HUES64 (cell line): ENCODE results near the gene SP7.
A peak's percentile ranks its signal among the peaks of the same experiment; 100 is the strongest.

Experiments used
- H3K27ac ChIP-seq: 2 replicates; pipeline ENCODE4 v1.7.0; 2013; ENCODE audit warnings: low read depth, low read length, inconsistent platforms
- H3K27me3 ChIP-seq: 2 replicates; pipeline ENCODE4 v1.6.1; 2013; ENCODE audit warnings: mild to moderate bottlenecking, low read length; ENCODE audit not compliant: insufficient read depth
- H3K36me3 ChIP-seq: 2 replicates; pipeline ENCODE4 v1.6.1; 2013; ENCODE audit warnings: mild to moderate bottlenecking, low read length; ENCODE audit not compliant: insufficient read depth
- H3K4me1 ChIP-seq: 2 replicates; pipeline ENCODE4 v1.6.1; 2013; ENCODE audit warnings: mild to moderate bottlenecking, low read length, moderate library complexity; ENCODE audit not compliant: insufficient read depth
- H3K4me3 ChIP-seq: 2 replicates; pipeline ENCODE4 v1.5.1; 2013; ENCODE audit warnings: mild to moderate bottlenecking, low read length, moderate library complexity
- H3K9ac ChIP-seq: 2 replicates; pipeline ENCODE4 v1.6.1; 2013; ENCODE audit warnings: mild to moderate bottlenecking, low read depth, low read length
- H3K9me3 ChIP-seq: 2 replicates; pipeline ENCODE4 v1.6.1; 2013; ENCODE audit warnings: low read depth, low read length; ENCODE audit not compliant: insufficient read depth
- WGBS: fragments of 150-250, 120-280 bp; methylation state at CpG from one replicate; pipeline ENCODE4 v1.1.7; 2013; ENCODE audit warnings: missing lambda C conversion rate; 5-methylcytosine and 5-hydroxymethylcytosine counted together

SP7 gene

GRCh38 chr12:53345486-53346188, 9.5 kb upstream of the SP7 start:
- Histone ChIP-seq H3K27ac (no peak overlapping the region), H3K27me3 (peaks cover 23% of the 10 kb centered on the region), H3K36me3 (no peaks in the 10 kb centered on the region), H3K9me3 (no peaks in the 10 kb centered on the region), H3K9ac (no peak overlapping the region), H3K4me3 (peak overlapping the region; percentile 81), H3K4me1 (peaks cover 12% of the 10 kb centered on the region)
- WGBS, result 10% methylated on average over 6 of the region's 10 CpGs

- under 1% methylated on average over 50 of the region's 50 CpGs for WGBS
- no peaks in the 10 kb centered on the region for H3K9me3 ChIP-seq
- H3K9ac ChIP-seq, result peak overlapping the region; percentile 53
- H3K27me3 ChIP-seq, result peaks cover 25% of the 10 kb centered on the region
- no peaks in the 10 kb centered on the region for H3K36me3 ChIP-seq
- H3K4me3 ChIP-seq, result peak overlapping the region; percentile 81
- H3K4me1 ChIP-seq, result peaks cover 12% of the 10 kb centered on the region
- no peak overlapping the region for H3K27ac ChIP-seq
These were observed 8.8 kb upstream of the SP7 start for GRCh38 chr12:53344824-53345485.

GRCh38 chr12:53344487-53344823, 8.3 kb upstream of the SP7 start:
- Histone ChIP-seq H3K27ac (no peak overlapping the region), H3K9me3 (no peaks in the 10 kb centered on the region), H3K9ac (no peak overlapping the region), H3K27me3 (peaks cover 25% of the 10 kb centered on the region), H3K4me3 (peak overlapping the region; percentile 81), H3K36me3 (no peaks in the 10 kb centered on the region), H3K4me1 (peaks cover 12% of the 10 kb centered on the region)
- 2% methylated on average over 19 of the region's 19 CpGs for WGBS

GRCh38 chr12:53343969-53344368, 7.8 kb upstream of the SP7 start:
- H3K4me1 ChIP-seq, result peaks cover 12% of the 10 kb centered on the region
- no peak overlapping the region for H3K27ac ChIP-seq
- no peaks in the 10 kb centered on the region for H3K9me3 ChIP-seq
- no peak overlapping the region for H3K9ac ChIP-seq
- H3K27me3 ChIP-seq, result peaks cover 25% of the 10 kb centered on the region
- no peak overlapping the region for H3K4me3 ChIP-seq
- WGBS, result 89% methylated on average over 4 of the region's 4 CpGs
- no peaks in the 10 kb centered on the region for H3K36me3 ChIP-seq

GRCh38 chr12:53343449-53343848, 7.3 kb upstream of the SP7 start:
- peaks cover 25% of the 10 kb centered on the region for H3K27me3 ChIP-seq
- no peak overlapping the region for H3K4me3 ChIP-seq
- no peak overlapping the region for H3K9ac ChIP-seq
- no peak overlapping the region for H3K27ac ChIP-seq
- H3K36me3 ChIP-seq, result no peaks in the 10 kb centered on the region
- no peaks in the 10 kb centered on the region for H3K9me3 ChIP-seq
- H3K4me1 ChIP-seq, result peaks cover 14% of the 10 kb centered on the region
- whole genome bisulfite sequencing, result 61% methylated on average over 3 of the region's 3 CpGs

- no peaks in the 10 kb centered on the region for H3K36me3 ChIP-seq
- no peak overlapping the region for H3K27ac ChIP-seq
- H3K4me3 ChIP-seq, result no peak overlapping the region
- peaks cover 27% of the 10 kb centered on the region for H3K4me1 ChIP-seq
- WGBS, result 86% methylated on average over 9 of the region's 9 CpGs
- no peaks in the 10 kb centered on the region for H3K9me3 ChIP-seq
- H3K9ac ChIP-seq, result no peak overlapping the region
- peaks cover 23% of the 10 kb centered on the region for H3K27me3 ChIP-seq
These were observed 4.2 kb upstream of the SP7 start for GRCh38 chr12:53340398-53340797.

GRCh38 chr12:53338916-53339315, 2.8 kb upstream of the SP7 start:
- Histone ChIP-seq H3K36me3 (no peaks in the 10 kb centered on the region), H3K4me1 (peaks cover 21% of the 10 kb centered on the region), H3K27me3 (peaks cover 15% of the 10 kb centered on the region), H3K4me3 (no peak overlapping the region), H3K9ac (no peak overlapping the region), H3K9me3 (no peaks in the 10 kb centered on the region), H3K27ac (no peak overlapping the region)
- WGBS, result 61% methylated on average over 5 of the region's 6 CpGs

DNA sequence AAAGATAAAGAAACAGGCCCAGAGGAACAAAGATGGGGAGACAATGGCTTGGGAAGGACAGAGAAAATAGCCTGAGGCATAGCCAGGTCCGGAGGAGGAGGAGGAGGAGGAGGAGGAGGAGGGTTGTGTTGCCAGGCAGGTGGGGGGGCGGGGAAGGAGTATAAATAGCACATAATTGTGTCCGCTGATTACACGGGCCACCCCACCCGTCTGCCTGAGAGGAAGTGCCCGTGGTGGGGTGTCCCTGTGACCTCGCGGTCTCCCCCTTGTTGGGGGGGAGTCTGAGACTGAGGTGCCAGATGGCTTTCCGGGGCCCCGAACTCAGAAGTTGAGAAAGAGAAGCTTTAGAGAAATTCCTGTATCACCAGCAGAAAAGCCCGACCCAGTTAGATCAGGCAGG, 1.9 kb upstream of the SP7 start:
- peaks cover 7% of the 10 kb centered on the region for H3K27me3 ChIP-seq

GRCh38 chr12:53334822-53335221, 1.3 kb downstream of the SP7 start:
- no peak overlapping the region for H3K9ac ChIP-seq

More for the DNA sequence above, 1.9 kb upstream of the SP7 start:
- Histone ChIP-seq H3K27ac (no peak overlapping the region), H3K4me3 (no peak overlapping the region), H3K9me3 (no peaks in the 10 kb centered on the region), H3K36me3 (no peaks in the 10 kb centered on the region), H3K9ac (no peak overlapping the region), H3K4me1 (peaks cover 21% of the 10 kb centered on the region)
- WGBS, result 56% methylated on average over 11 of the region's 11 CpGs

GRCh38 chr12:53333845-53334244, 2.3 kb downstream of the SP7 start:
- Histone ChIP-seq H3K27ac (no peak overlapping the region), H3K27me3 (peaks cover 9% of the 10 kb centered on the region; the same call in 1 of the 2 replicates), H3K9ac (no peak overlapping the region), H3K36me3 (no peaks in the 10 kb centered on the region), H3K4me3 (no peak overlapping the region), H3K9me3 (no peaks in the 10 kb centered on the region), H3K4me1 (peaks cover 21% of the 10 kb centered on the region)
- WGBS, result 82% methylated on average over 7 of the region's 7 CpGs

More at GRCh38 chr12:53334822-53335221, 1.3 kb downstream of the SP7 start:
- WGBS, result 72% methylated on average over 8 of the region's 8 CpGs
- H3K27me3 ChIP-seq, result peaks cover 3% of the 10 kb centered on the region; the same call in 1 of the 2 replicates
- no peak overlapping the region for H3K4me3 ChIP-seq
- no peaks in the 10 kb centered on the region for H3K9me3 ChIP-seq
- no peaks in the 10 kb centered on the region for H3K36me3 ChIP-seq
- peaks cover 21% of the 10 kb centered on the region for H3K4me1 ChIP-seq
- H3K27ac ChIP-seq, result no peak overlapping the region

DNA sequence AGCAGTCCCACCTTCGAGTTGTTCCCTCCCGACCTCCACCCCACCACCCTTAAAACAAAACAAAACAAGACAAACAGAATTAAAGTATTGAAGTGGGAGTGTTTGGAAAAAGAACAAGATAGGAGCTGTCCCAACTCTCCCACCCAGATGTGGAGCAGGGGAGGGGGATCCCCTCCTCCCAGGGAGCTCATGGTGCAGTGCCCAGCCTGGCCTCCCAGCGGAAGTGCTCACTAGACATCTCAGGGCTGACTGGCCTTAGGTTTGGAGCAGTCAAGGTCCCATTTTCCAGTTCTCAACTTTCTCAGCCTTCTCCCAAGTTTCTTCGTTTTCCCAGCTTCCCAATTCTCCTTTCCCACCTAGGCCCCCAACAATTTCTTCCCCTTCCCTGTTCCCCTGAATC, 2.9 kb downstream of the SP7 start:
- no peak overlapping the region for H3K4me3 ChIP-seq
- 94% methylated on average over 3 of the region's 4 CpGs for WGBS

More for the DNA sequence above, 2.9 kb downstream of the SP7 start:
- H3K27me3 ChIP-seq, result peaks cover 15% of the 10 kb centered on the region; the same call in 1 of the 2 replicates
- peaks cover 16% of the 10 kb centered on the region for H3K4me1 ChIP-seq
- no peaks in the 10 kb centered on the region for H3K9me3 ChIP-seq
- no peak overlapping the region for H3K27ac ChIP-seq
- H3K9ac ChIP-seq, result no peak overlapping the region
- no peaks in the 10 kb centered on the region for H3K36me3 ChIP-seq
